Upper lobe of left lung (tissue), 4 donors: ENCODE results near the gene KCNAB2.

Source experiments
- CTCF ChIP-seq, 6 experiments: fragments of 450-650 bp in 4 of 6; fragments of 200-600 bp in 2 of 6; sonication (generic) in 2 of 6; IDR thresholded peaks; one replicate each; pipeline ENCODE4 v1.5.1; 2016 to 2019; ENCODE audit warnings: antibody characterized with exemption in 6 of 6
- EP300 ChIP-seq, 4 donors: sonication (generic); formaldehyde crosslinking; IDR thresholded peaks; one replicate each; pipeline ENCODE4 v1.5.1; 2017; ENCODE audit warnings: antibody characterized with exemption in 4 of 4, control low read depth in 2 of 4
- POLR2A ChIP-seq, 4 donors: fragments of 450-650 bp; IDR thresholded peaks; one replicate each; pipeline ENCODE4 v1.5.1; 2016 to 2017; ENCODE audit warnings: antibody characterized with exemption in 4 of 4, mild to moderate bottlenecking in 2 of 4
- POLR2AphosphoS5 ChIP-seq, 2 donors: sonication (generic); formaldehyde crosslinking; IDR thresholded peaks; one replicate each; pipeline ENCODE4 v1.5.1; 2017; ENCODE audit warnings: antibody characterized with exemption in 2 of 2

GRCh38 chr1:6094801-6095505, 49.3 kb downstream of the KCNAB2 start:
- TF ChIP-seq CTCF (IDR thresholded peaks at IDR 0.05) (no peak), EP300 (IDR thresholded peaks at IDR 0.05) (no peak), POLR2A (IDR thresholded peaks at IDR 0.05) (no peak), POLR2AphosphoS5 (IDR thresholded peaks at IDR 0.05) (no peak)
